IMR-90 (cell line): ENCODE results near the gene C2orf68. TPM values are rescaled to one million over a fixed set of nuclear protein-coding genes. Genes with fewer than 3 reads are reported as not detected.

Source experiments
- ATAC-seq: fragments of 200-7000 bp; cut with Tn5 transposase; 2 replicates; pipeline ENCODE4 v1.9.1; 2020; ENCODE audit warnings: low read depth, mild to moderate bottlenecking, moderate library complexity
- BruUV-seq: library from RNA; stranded (reverse); fragments of 400-500 nt; replicated peaks from 2 replicates; lab custom pipeline; 2021; lab: Mats Ljungman, UMichigan
- CTCF ChIA-PET: fragments of 300-600 bp; formaldehyde crosslinking; extraction: SDS; loops from one replicate; lab custom pipeline; 2021; ENCODE audit warnings: antibody characterized with exemption; lab: Yijun Ruan, JAX
- POLR2A ChIA-PET: fragments of 300-600 bp; sonication (Branson Sonifier 250); formaldehyde crosslinking; loops from one replicate; lab custom pipeline; 2022; ENCODE audit warnings: antibody characterized with exemption; ENCODE audit not compliant: unreplicated experiment; lab: Charles Lee
- DNase-seq: peaks from one replicate; pipeline ENCODE4 v3.0.0; 2013
- H2AFZ ChIP-seq: replicated peaks from 2 replicates; pipeline ENCODE3; 2013; ENCODE audit warnings: low read length, mild to moderate bottlenecking; ENCODE audit not compliant: poor library complexity
- H2AK5ac ChIP-seq: 2 replicates; pipeline ENCODE4 v1.6.1; 2013; ENCODE audit warnings: low read depth, low read length, inconsistent platforms
- H2AK9ac ChIP-seq: replicated peaks from 2 replicates; pipeline ENCODE3; 2013; ENCODE audit warnings: mild to moderate bottlenecking, low read depth, low read length, moderate library complexity; ENCODE audit not compliant: poor library complexity
- H2BK120ac ChIP-seq: 2 replicates; pipeline ENCODE4 v1.6.1; 2013; ENCODE audit warnings: low read depth, low read length, inconsistent platforms
- H2BK15ac ChIP-seq: 3 replicates; pipeline ENCODE4 v1.6.1; 2013; ENCODE audit warnings: low read depth, low read length, inconsistent platforms
- H2BK20ac ChIP-seq: 2 replicates; pipeline ENCODE4 v1.6.1; 2013; ENCODE audit warnings: low read depth, mild to moderate bottlenecking, inconsistent platforms, low read length, moderate library complexity
- H2BK5ac ChIP-seq: 2 replicates; pipeline ENCODE4 v1.6.1; 2013; ENCODE audit warnings: mild to moderate bottlenecking, low read depth, low read length, inconsistent platforms; ENCODE audit not compliant: poor library complexity, severe bottlenecking
- H3K14ac ChIP-seq: replicated peaks from 2 replicates; pipeline ENCODE4 v1.6.1; 2013; ENCODE audit warnings: low read depth, low read length, inconsistent platforms
- H3K18ac ChIP-seq: 2 replicates; pipeline ENCODE4 v1.6.1; 2013; ENCODE audit warnings: low read depth, low read length, control low read depth
- H3K23ac ChIP-seq: 2 replicates; pipeline ENCODE4 v1.6.1; 2013; ENCODE audit warnings: low read depth, low read length, inconsistent platforms
- H3K27ac ChIP-seq: 2 replicates; pipeline ENCODE4 v1.5.1; 2013; ENCODE audit warnings: mild to moderate bottlenecking, control low read depth, low read length; ENCODE audit not compliant: insufficient read depth
- H3K27me3 ChIP-seq: 2 replicates; pipeline ENCODE4 v1.6.1; 2013; ENCODE audit warnings: low read length; ENCODE audit not compliant: control insufficient read depth, insufficient read depth
- H3K36me3 ChIP-seq: 2 replicates; pipeline ENCODE4 v1.6.1; 2013; ENCODE audit warnings: low read length, mixed read lengths; ENCODE audit not compliant: control insufficient read depth, insufficient read depth
- H3K4ac ChIP-seq: 2 replicates; pipeline ENCODE4 v1.6.1; 2013; ENCODE audit warnings: low read depth, low read length, inconsistent platforms
- H3K4me1 ChIP-seq: 2 replicates; pipeline ENCODE4 v1.6.1; 2013; ENCODE audit warnings: low read length, mixed read lengths; ENCODE audit not compliant: control insufficient read depth, insufficient read depth
- H3K4me2 ChIP-seq: 2 replicates; pipeline ENCODE4 v1.6.1; 2013; ENCODE audit warnings: low read depth, mild to moderate bottlenecking, control low read depth, low read length, moderate library complexity
- H3K4me3 ChIP-seq: 2 replicates; pipeline ENCODE4 v1.5.1; 2013; ENCODE audit warnings: low read depth, mild to moderate bottlenecking, control low read depth, low read length, moderate library complexity; ENCODE audit not compliant: insufficient read depth
- H3K56ac ChIP-seq: 2 replicates; pipeline ENCODE4 v1.6.1; 2013; ENCODE audit warnings: low read length, inconsistent platforms; ENCODE audit not compliant: insufficient read depth; ENCODE audit errors: extremely low read depth
- H3K79me1 ChIP-seq, 2 experiments: 2 replicates each; pipeline ENCODE4 v1.6.1; 2013; ENCODE audit warnings: low read length in 2 of 2, inconsistent platforms in 1 of 2, low read depth in 1 of 2
- H3K9ac ChIP-seq: 2 replicates; pipeline ENCODE4 v1.6.1; 2013; ENCODE audit warnings: low read depth, low read length, control low read depth
- H3K9me1 ChIP-seq: 2 replicates; pipeline ENCODE4 v1.6.1; 2013; ENCODE audit warnings: low read length, inconsistent platforms; ENCODE audit not compliant: insufficient read depth
- H3K9me3 ChIP-seq: 2 replicates; pipeline ENCODE4 v1.6.1; 2013; ENCODE audit warnings: low read length; ENCODE audit not compliant: control insufficient read depth, insufficient read depth
- H4K20me1 ChIP-seq: 2 replicates; pipeline ENCODE4 v1.6.1; 2013; ENCODE audit warnings: low read length, inconsistent platforms; ENCODE audit not compliant: insufficient read depth
- H4K5ac ChIP-seq: 2 replicates; pipeline ENCODE4 v1.6.1; 2013; ENCODE audit warnings: mild to moderate bottlenecking, low read depth, low read length, control low read depth
- H4K8ac ChIP-seq, 2 experiments: 2 replicates each; pipeline ENCODE4 v1.6.1; 2013; ENCODE audit warnings: low read depth in 2 of 2, low read length in 2 of 2, control low read depth in 1 of 2, inconsistent platforms in 1 of 2
- H4K91ac ChIP-seq: 2 replicates; pipeline ENCODE4 v1.6.1; 2013; ENCODE audit warnings: low read depth, low read length, inconsistent platforms; ENCODE audit not compliant: insufficient read depth
- BHLHE40 ChIP-seq: fragments of 150-350 bp; IDR thresholded peaks from 2 replicates; pipeline ENCODE4 v1.6.1; 2016; ENCODE audit warnings: mild to moderate bottlenecking, low read depth, low read length
- CEBPB ChIP-seq: IDR thresholded peaks from 2 replicates; pipeline ENCODE4 v1.6.1; 2012; ENCODE audit warnings: low read depth, low read length, improper control_type of control experiment
- FOS ChIP-seq: fragments of 150-350 bp; IDR thresholded peaks from 2 replicates; pipeline ENCODE4 v1.6.1; 2016; ENCODE audit warnings: low read depth, low read length
- POLR2A ChIP-seq: IDR thresholded peaks from 2 replicates; pipeline ENCODE4 v1.6.1; 2012; ENCODE audit warnings: mild to moderate bottlenecking, low read depth, low read length
- RAD21 ChIP-seq: IDR thresholded peaks from 2 replicates; pipeline ENCODE4 v1.6.1; 2012; ENCODE audit warnings: low read length, improper control_type of control experiment
- WGBS, 2 experiments: methylation state at CpG; one replicate each; pipeline versions ENCODE4 v1.1.5 to v1.1.7; 2013; ENCODE audit warnings: missing lambda C conversion rate in 2 of 2; ENCODE audit not compliant: insufficient read length in 1 of 2; ENCODE audit errors: extremely low coverage in 2 of 2; 5-methylcytosine and 5-hydroxymethylcytosine counted together
- dilution Hi-C: fragments of 300-500 bp; cut with HindIII; formaldehyde crosslinking; loops from one replicate; pipeline ENCODE4 v1.14.3; 2018; ENCODE audit warnings: low sequenced_read_pairs; ENCODE audit not compliant: unreplicated experiment
- in situ Hi-C: fragments of 300-500 bp; cut with MboI; formaldehyde crosslinking; loops from 3 replicates; pipeline ENCODE4 v1.14.3; 2019; ENCODE audit warnings: low sequenced_read_pairs, inconsistent platforms, mixed read lengths
- intact Hi-C: fragments of 100-400 bp; cut with micrococcal nuclease; formaldehyde crosslinking; loops from 2 replicates; pipeline ENCODE4 v1.10.0; 2022
- polyA plus RNA-seq, 3 experiments: library from polyadenylated mRNA; depleted of rRNA; stranded (reverse); fragments of >200 nt; gene quantifications; 2 replicates each; pipeline ENCODE4 v1.2.3, GENCODE V29; 2012; ENCODE audit warnings: low replicate concordance in 1 of 3
- total RNA-seq: library from RNA; depleted of rRNA; stranded (reverse); fragments of >200 nt; gene quantifications from 2 replicates; pipeline ENCODE4 v1.2.3, GENCODE V29; 2012

Gene C2orf68
- total and polyA plus RNA-seq, 2 of the 4 experiments (the other 2 are of a cell fraction) = 6.8 to 10.1 TPM

DNA sequence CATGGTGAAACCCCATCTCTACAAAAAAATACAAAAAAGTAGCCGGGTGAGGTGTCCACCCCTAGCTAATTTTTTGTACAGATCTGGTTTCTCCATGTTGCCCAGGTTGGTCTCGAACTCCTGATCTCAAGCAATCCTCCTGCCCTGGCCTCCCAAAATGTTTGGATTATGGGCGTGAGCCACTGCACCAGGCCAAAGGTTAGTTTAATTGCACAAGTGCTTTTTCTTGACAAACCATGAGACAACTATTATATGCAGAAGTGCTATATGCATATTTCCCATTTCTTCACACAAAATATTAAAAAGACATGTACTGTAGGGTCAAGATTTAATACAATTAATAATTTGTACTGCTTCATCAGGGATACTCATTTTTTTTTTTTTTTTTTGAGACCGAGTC is 45.6 kb downstream of the C2orf68 start:
- H3K9ac ChIP-seq = no peak overlapping the region
- H3K9me1 ChIP-seq = no peaks in the 10 kb centered on the region
- dilution Hi-C loops = no loop called here
- no peak overlapping the region for H2AK5ac ChIP-seq
- in situ Hi-C loops = no loop called here
- no peak overlapping the region for H4K5ac ChIP-seq
- DNase-seq = no peak
- no peaks in the 10 kb centered on the region for H3K9me3 ChIP-seq
- ATAC-seq = no peak
- no peak overlapping the region for H3K27ac ChIP-seq
- H3K4me3 ChIP-seq = no peak overlapping the region
- H3K56ac ChIP-seq = no peak overlapping the region
- ChIA-PET POLR2A (no interaction called here), CTCF (no interaction called here)
- no peak overlapping the region for H4K8ac ChIP-seq
- H3K79me1 ChIP-seq = peaks cover 0 to 5% of the 10 kb centered on the region in 2 experiments; a peak in 1 of 4 replicates
- H2BK5ac ChIP-seq = no peak overlapping the region
- H2BK15ac ChIP-seq = no peak overlapping the region
- peaks cover 7% of the 10 kb centered on the region for H3K27me3 ChIP-seq
- intact Hi-C loops = no loop called here
- H3K23ac ChIP-seq = no peak overlapping the region
- TF ChIP-seq FOS (no peak), CEBPB (no peak), BHLHE40 (no peak), RAD21 (no peak), POLR2A (no peak)
- WGBS, 2 experiments = 100% methylated on average over 1 of the region's 4 CpGs; no CpG with 5 or more reads in 1 of the 2 experiments
- BruUV-seq = no TSS peak
- H4K20me1 ChIP-seq = no peaks in the 10 kb centered on the region
- H2AK9ac ChIP-seq = no peak overlapping the region
- no peak overlapping the region for H3K4ac ChIP-seq
- H2BK20ac ChIP-seq = no peak overlapping the region
- no peak overlapping the region for H2BK120ac ChIP-seq
- no peak overlapping the region for H3K4me2 ChIP-seq
- H2AFZ ChIP-seq = no peak overlapping the region
- H3K36me3 ChIP-seq = no peaks in the 10 kb centered on the region
- no peaks in the 10 kb centered on the region for H3K4me1 ChIP-seq
- H3K18ac ChIP-seq = no peak overlapping the region
- H3K14ac ChIP-seq = no peak overlapping the region
- H4K91ac ChIP-seq = no peak overlapping the region
